GM12875 (cell line): ENCODE data around the gene TSC22D2.

Experiments used
- H3K4me3 ChIP-seq: one replicate; pipeline ENCODE4 v1.5.1; 2011; ENCODE audit warnings: low read depth, low read length, control low read depth
- TF ChIP-seq, protein P1 (sequence below): IDR thresholded peaks from 2 replicates; pipeline ENCODE4 v1.5.1; 2011; ENCODE audit warnings: low read depth, mild to moderate bottlenecking, control low read depth, inconsistent platforms, low read length, moderate library complexity, borderline replicate concordance; ENCODE audit not compliant: insufficient read depth

TSC22D2 gene

DNA sequence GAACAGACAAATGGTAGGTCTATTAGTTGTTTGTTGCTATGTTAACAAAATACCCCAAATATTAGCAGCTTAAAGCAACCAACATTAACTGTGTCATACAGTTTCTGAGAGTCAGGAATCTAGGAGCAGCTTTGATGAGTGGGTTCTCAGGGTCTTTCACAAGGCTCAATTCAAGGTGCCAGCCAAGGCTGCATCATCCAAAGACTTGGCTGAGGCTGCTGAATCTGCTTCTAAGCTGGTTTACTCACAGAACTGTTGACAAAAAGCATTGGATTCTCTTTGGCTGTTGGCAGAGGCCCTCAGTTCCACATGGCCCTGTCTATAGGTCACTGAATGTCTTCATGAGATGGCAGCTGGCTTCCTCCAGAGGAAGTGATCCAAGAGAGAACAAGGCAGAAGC lies 40.3 kb upstream of the TSC22D2 start:
- TF ChIP-seq, protein P1, sequence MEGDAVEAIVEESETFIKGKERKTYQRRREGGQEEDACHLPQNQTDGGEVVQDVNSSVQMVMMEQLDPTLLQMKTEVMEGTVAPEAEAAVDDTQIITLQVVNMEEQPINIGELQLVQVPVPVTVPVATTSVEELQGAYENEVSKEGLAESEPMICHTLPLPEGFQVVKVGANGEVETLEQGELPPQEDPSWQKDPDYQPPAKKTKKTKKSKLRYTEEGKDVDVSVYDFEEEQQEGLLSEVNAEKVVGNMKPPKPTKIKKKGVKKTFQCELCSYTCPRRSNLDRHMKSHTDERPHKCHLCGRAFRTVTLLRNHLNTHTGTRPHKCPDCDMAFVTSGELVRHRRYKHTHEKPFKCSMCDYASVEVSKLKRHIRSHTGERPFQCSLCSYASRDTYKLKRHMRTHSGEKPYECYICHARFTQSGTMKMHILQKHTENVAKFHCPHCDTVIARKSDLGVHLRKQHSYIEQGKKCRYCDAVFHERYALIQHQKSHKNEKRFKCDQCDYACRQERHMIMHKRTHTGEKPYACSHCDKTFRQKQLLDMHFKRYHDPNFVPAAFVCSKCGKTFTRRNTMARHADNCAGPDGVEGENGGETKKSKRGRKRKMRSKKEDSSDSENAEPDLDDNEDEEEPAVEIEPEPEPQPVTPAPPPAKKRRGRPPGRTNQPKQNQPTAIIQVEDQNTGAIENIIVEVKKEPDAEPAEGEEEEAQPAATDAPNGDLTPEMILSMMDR: no peak
- no peak overlapping the region for H3K4me3 ChIP-seq

DNA sequence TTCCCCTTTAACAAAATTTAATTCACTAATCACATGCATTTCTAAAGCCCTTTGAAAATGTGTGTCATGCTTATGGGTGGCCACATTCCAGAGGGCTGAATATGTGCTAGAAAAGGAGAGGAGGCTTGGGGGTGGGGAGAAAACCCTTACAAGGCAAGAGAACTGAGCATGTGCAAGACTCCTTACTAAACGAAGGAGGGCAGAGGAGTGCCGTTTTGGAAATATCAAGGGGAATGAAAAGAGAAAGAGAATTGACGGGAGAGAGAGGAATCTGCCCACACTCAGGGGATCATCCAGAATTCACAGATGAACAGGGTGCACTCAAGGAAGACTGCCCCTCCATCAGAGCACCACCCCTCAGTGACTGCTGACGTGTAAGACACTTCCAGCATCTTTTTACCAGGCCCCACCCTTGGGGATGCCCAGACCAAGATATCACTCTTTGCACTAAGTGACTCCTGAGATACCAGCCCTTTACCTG lies 37.9 kb upstream of the TSC22D2 start:
- no peak overlapping the region for H3K4me3 ChIP-seq
- TF ChIP-seq, protein P1: no peak

DNA sequence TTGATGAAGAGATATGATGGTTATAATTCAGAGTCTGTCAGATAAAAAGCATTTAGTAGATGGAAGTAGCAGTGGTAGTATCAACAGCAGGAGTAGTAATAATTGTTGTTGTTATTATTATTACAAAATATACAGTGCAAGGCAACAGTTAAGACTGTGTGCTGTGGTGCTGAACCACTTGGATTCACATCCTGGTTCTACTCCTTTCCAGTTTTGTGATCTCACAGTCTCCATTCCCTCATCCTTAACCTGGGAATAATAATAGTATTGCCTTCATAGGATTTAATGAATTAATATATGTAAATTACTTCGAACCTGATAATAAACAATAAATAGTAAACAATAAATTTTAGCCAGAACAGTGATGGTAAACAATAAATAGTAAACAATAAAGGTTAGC lies 37.1 kb upstream of the TSC22D2 start:
- no peak overlapping the region for H3K4me3 ChIP-seq
- TF ChIP-seq, protein P1: no peak

DNA sequence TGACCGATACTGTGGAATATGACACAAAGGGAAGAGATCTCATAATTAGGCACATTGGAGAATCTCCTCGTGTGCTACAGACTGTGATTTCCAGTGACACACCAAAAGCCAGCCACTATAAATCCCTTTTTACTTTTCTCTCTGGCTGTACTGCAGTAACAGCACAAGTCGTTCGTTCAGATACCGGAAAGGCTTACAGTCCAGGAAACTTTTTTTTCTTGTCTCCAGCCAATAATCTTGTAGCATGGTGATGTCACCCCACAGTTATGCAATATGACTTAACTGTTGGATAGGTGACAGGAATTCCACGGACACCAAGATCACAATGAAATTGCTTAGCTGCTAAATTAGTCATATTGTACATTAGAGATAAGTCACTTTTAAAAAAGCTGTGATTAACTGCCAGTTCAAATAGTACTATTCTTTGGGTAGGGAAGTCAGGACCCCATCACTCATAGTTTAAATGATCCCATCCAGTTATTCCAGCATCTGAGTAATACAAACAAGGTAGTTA lies 36.3 kb upstream of the TSC22D2 start:
- no peak overlapping the region for H3K4me3 ChIP-seq
- TF ChIP-seq, protein P1: no peak

DNA sequence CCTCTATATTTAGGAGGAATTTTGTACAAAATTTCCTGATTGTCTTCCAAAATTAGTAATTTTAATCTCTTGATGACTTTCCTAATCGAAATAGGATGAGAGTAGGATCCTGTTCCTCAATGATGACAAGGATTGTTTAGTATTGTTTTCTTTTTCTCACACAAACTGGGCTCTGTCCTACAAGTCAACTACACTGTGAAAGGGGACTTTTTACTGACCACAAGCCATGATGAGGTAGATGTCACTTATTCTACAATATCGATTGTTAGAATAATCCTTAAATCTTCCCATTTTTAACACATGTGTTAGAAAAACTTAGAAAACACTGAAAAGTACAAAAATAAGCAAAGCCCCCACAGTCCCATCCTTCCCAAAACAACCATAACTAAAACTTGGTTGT lies 35.8 kb upstream of the TSC22D2 start:
- H3K4me3 ChIP-seq: no peak overlapping the region
- TF ChIP-seq, protein P1: no peak

DNA sequence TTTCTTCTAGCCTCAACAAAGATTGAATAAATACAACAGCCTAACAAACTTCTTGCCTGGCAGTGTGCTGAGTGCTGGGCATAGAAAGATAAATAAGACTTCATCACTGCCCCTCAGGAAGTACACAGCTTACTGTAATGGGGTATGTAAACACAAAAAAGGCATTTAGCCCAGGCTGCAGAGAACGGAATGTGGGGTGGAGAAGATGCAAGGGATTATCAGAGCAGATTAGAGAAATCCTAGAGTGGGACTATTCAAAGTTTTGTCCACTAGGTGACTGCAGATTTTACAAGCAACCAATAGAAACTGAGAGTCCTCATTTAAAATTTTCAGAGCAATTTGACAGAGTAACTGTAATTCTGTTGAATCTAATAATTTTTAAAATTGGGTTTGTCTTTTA lies 35.4 kb upstream of the TSC22D2 start:
- TF ChIP-seq, protein P1: peak; percentile 5; the same call in 1 of the 2 replicates
- no peak overlapping the region for H3K4me3 ChIP-seq

DNA sequence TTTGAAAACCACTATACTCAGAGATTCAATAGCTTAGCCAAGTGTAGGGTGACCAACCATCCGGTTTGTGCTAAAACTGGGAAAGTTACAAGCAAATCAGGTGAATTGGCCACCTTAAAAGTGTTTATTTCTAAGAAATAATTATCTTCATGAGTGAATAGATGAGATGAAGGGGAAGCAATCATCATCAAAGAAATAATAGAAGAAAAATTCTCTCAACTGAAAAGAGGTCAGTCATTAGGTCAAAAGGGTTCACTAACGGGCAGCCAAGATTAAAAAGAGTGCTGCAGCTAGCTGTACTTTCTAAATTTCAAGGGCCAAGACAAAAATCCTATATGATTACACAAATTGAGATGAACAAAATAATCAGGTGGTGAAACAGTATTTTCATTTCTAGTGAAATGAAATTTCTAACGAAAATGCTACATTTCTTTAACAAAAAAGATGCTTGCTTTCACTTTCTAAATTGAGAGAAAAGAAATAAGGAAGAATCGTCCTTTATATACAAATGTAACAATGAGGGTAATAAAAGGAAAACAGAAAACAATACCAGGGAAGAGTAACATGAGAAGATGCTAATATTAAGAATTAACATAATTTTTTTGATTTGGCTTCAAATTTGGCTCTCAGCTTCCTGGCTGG lies 34.7 kb upstream of the TSC22D2 start:
- no peak overlapping the region for H3K4me3 ChIP-seq
- TF ChIP-seq, protein P1: no peak
